A549 (cell line): Measurements from ENCODE around the gene HS6ST1.

Source experiments
- CBX2 ChIP-seq: fragments of 200-600 bp; sonication (generic); IDR thresholded peaks from 2 replicates; pipeline ENCODE4 v1.6.1; 2016; ENCODE audit warnings: low read depth, mild to moderate bottlenecking, borderline replicate concordance
- CEBPB ChIP-seq, 2 experiments: fragments of >200 bp in 1 of 2; sonication (Bioruptor Twin) in 1 of 2; formaldehyde crosslinking in 1 of 2; IDR thresholded peaks; 2 replicates each; pipeline ENCODE4 v1.6.1; 2012 to 2016
- CTCF ChIP-seq: fragments of >200 bp; sonication (Bioruptor Twin); formaldehyde crosslinking; IDR thresholded peaks from 3 replicates; pipeline ENCODE4 v1.5.1; 2016
- JUNB ChIP-seq: fragments of >200 bp; sonication (Bioruptor Twin); formaldehyde crosslinking; IDR thresholded peaks from 2 replicates; pipeline ENCODE4 v1.6.1; 2016
- MAFK ChIP-seq: fragments of 450-650 bp; IDR thresholded peaks from 2 replicates; pipeline ENCODE4 v1.6.1; 2014; ENCODE audit not compliant: partially characterized antibody
- MYC ChIP-seq: IDR thresholded peaks from 2 replicates; pipeline ENCODE4 v1.6.1; 2012; ENCODE audit warnings: mild to moderate bottlenecking, inconsistent platforms, low read length, improper control_type of control experiment, borderline replicate concordance
- PHF8 ChIP-seq: fragments of 200-600 bp; sonication (generic); IDR thresholded peaks from 2 replicates; pipeline ENCODE4 v1.6.1; 2016; ENCODE audit warnings: low read depth, mild to moderate bottlenecking, antibody characterized with exemption, moderate library complexity, borderline replicate concordance
- RCOR1 ChIP-seq: fragments of 150-350 bp; IDR thresholded peaks from 2 replicates; pipeline ENCODE4 v1.6.1; 2014; ENCODE audit warnings: antibody characterized with exemption, low read length, low read depth

- TF ChIP-seq MYC (no peak), CTCF (no peak), CEBPB (IDR thresholded peaks at IDR 0.05) (no peak), MAFK (no peak), JUNB (no peak), RCOR1 (no peak), CBX2 (no peak), PHF8 (no peak)
Observed at GRCh38 chr2:128284841-128285240, 33.8 kb downstream of the HS6ST1 start.
